Bronchial smooth muscle cell (primary cell): Measurements from ENCODE around the gene WFDC1. TPM values are rescaled to one million over a fixed set of nuclear protein-coding genes. Genes with fewer than 3 reads are reported as not detected.

Experiments
- total RNA-seq: library from RNA; depleted of rRNA; stranded (reverse); fragments of >200 nt; gene quantifications from 2 replicates; pipeline ENCODE4 v1.2.1, GENCODE V29; 2014

Gene WFDC1
- total RNA-seq = 0.17 and 0.47 TPM in 2 replicates

GRCh38 chr16:84294531-84295142, at the start of gene WFDC1:
Gene WFDC1 (plus strand): TSS chr16:84294878. CDS start chr16:84294972, 94 bp downstream.

DNA sequence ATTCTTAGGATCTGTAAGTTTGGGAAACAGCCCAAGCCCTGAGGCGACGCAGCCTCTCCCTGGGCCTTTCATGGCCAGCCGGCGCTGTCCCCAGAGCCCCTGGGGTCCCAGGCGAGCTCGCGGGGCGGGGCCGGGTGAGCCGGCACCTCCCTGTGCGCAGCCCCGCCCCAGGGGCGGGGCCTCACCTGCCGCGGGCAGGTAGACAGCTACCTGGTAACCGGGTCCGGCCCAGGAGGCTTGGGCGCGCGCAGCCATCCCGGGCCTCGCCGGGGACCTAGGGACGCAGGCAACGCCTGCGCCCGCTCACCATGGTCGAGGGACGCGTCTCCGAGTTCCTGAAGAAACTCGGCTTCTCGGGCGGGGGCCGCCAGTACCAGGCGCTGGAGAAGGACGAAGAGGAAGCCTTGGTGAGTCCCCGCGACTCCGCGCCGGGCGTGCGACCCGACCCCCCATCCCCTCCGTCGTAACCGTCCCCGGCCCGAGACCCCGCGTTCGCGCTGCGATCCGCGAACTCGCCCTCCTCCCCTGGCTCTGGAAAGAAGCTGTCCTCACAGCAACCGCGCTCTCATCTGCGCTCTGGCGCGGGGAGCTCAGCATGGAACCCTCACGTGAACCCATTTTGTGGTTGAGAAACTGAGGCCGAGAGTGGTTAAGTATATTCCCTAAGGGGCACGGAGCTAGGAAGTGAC, 73.8 kb downstream of the WFDC1 start, which contains the start of gene ATP2C2:
TSS of gene ATP2C2 (plus strand) at position 231 of the 689 bp plus-strand sequence. CDS start at position 309, 78 bp downstream.

Other genes with a start within 250 kb of the WFDC1 start
- 92.7 and 93.7 TPM in 2 replicates for gene MBTPS1, start 177.9 kb upstream of the WFDC1 start, total RNA-seq
- gene HSDL1, start 149.7 kb upstream of the WFDC1 start, total RNA-seq = 18.4 and 21.4 TPM in 2 replicates
- under 0.01 TPM in 2 replicates for gene DNAAF1, start 149.6 kb upstream of the WFDC1 start, total RNA-seq
- 10.6 and 14.4 TPM in 2 replicates for gene TAF1C, start 107.8 kb upstream of the WFDC1 start, total RNA-seq
- gene ADAD2, start 103.7 kb upstream of the WFDC1 start, total RNA-seq = not detected in 2 replicates
- under 0.01 TPM in 1 of 2 replicates, not detected in the other for gene KCNG4, start 54.9 kb upstream of the WFDC1 start, total RNA-seq
- gene ATP2C2, start 73.7 kb downstream of the WFDC1 start, total RNA-seq = 0.69 TPM in 1 of 2 replicates, not detected in the other
- 9.7 and 12.1 TPM in 2 replicates for gene MEAK7, start 209.8 kb downstream of the WFDC1 start, total RNA-seq